ENCODE measurements around the gene FGF2.
A peak's percentile ranks its signal among the peaks of the same experiment; 100 is the strongest.
"Not testable (repeated sequence)": the region's sequence is repeated elsewhere in the genome, so short reads cannot be mapped to it uniquely, and the experiment has no call there.

FGF2 gene

GRCh38 chr4:122785099-122785498, 41.5 kb upstream of the FGF2 start:
- TF ChIP-seq CTCF (IDR thresholded peaks at IDR 0.05; ENCODE audit: low read depth, low read length): no peak

GRCh38 chr4:122786296-122786695, 40.3 kb upstream of the FGF2 start:
- not testable (repeated sequence) for H3K4me3 ChIP-seq (ENCODE audit: low read depth, low read length)

More at GRCh38 chr4:122785099-122785498, 41.5 kb upstream of the FGF2 start:
- no peak overlapping the region for H3K4me3 ChIP-seq (ENCODE audit: low read depth, low read length)

- H3K4me3 ChIP-seq (ENCODE audit: low read depth, low read length): not testable (repeated sequence)
Measured at GRCh38 chr4:122786920-122787319, 39.7 kb upstream of the FGF2 start.

GRCh38 chr4:122787940-122788339, 38.7 kb upstream of the FGF2 start:
- TF ChIP-seq CTCF (IDR thresholded peaks at IDR 0.05; ENCODE audit: low read depth, low read length): no peak

GRCh38 chr4:122788935-122789334, 37.7 kb upstream of the FGF2 start:
- H3K4me3 ChIP-seq (ENCODE audit: low read depth, low read length): no peak overlapping the region
- no peak for TF ChIP-seq CTCF (IDR thresholded peaks at IDR 0.05; ENCODE audit: low read depth, low read length)

More at GRCh38 chr4:122787940-122788339, 38.7 kb upstream of the FGF2 start:
- no peak overlapping the region for H3K4me3 ChIP-seq (ENCODE audit: low read depth, low read length)

- no peak for TF ChIP-seq CTCF (IDR thresholded peaks at IDR 0.05; ENCODE audit: low read depth, low read length)
- H3K4me3 ChIP-seq (ENCODE audit: low read depth, low read length): no peak overlapping the region
Measured at GRCh38 chr4:122793811-122794210, 32.8 kb upstream of the FGF2 start.

GRCh38 chr4:122796801-122797404, 29.7 kb upstream of the FGF2 start:
- no peak for TF ChIP-seq CTCF (IDR thresholded peaks at IDR 0.05; ENCODE audit: low read depth, low read length)
- H3K4me3 ChIP-seq (ENCODE audit: low read depth, low read length): no peak overlapping the region

GRCh38 chr4:122797405-122798094, 29.1 kb upstream of the FGF2 start:
- TF ChIP-seq CTCF (IDR thresholded peaks at IDR 0.05; ENCODE audit: low read depth, low read length): no peak
- 0 out of 2 replicates have a peak overlapping the region, but pooled peaks have one; percentile 33 for H3K4me3 ChIP-seq (ENCODE audit: low read depth, low read length)

All from WI38 (cell line).